GM21528 (cell line): ENCODE measurements around the gene TBC1D8.

Source experiments
- ATAC-seq: cut with Tn5 transposase; IDR thresholded peaks from one replicate; pipeline ENCODE4 v1.9.1; 2021; ENCODE audit warnings: mild to moderate bottlenecking, moderate library complexity; ENCODE audit not compliant: unreplicated experiment, low FRiP score

The TBC1D8 gene

GRCh38 chr2:101006065-101006715, 145.0 kb downstream of the TBC1D8 start:
- no peak for ATAC-seq

GRCh38 chr2:101004620-101005325, 146.4 kb downstream of the TBC1D8 start:
- no peak for ATAC-seq

- no peak for ATAC-seq
Observed at GRCh38 chr2:101003278-101003775, 147.9 kb downstream of the TBC1D8 start.

- no peak for ATAC-seq
Observed at GRCh38 chr2:101002562-101003277, 148.5 kb downstream of the TBC1D8 start.

- ATAC-seq = peak; percentile 95
Observed at GRCh38 chr2:101001691-101002561, 149.3 kb downstream of the TBC1D8 start, which contains the start of gene RPL31. Gene RPL31, plus strand, starts transcription at chr2:101002289. Its CDS starts 413 bp downstream, at chr2:101002702.

- no peak for ATAC-seq
Observed at GRCh38 chr2:100999995-101000394, 151.2 kb downstream of the TBC1D8 start.

- no peak for ATAC-seq
Observed at GRCh38 chr2:100998235-100998573, 153.0 kb downstream of the TBC1D8 start.

- no peak for ATAC-seq
Observed at GRCh38 chr2:100997509-100998234, 153.5 kb downstream of the TBC1D8 start.

GRCh38 chr2:100995309-100996075, 155.7 kb downstream of the TBC1D8 start:
- no peak for ATAC-seq

- ATAC-seq = no peak
Observed at GRCh38 chr2:100993294-100993693, 157.9 kb downstream of the TBC1D8 start.

GRCh38 chr2:100992262-100992661, 158.9 kb downstream of the TBC1D8 start:
- ATAC-seq = no peak

- no peak for ATAC-seq
Observed at GRCh38 chr2:100991404-100991773, 159.8 kb downstream of the TBC1D8 start.

GRCh38 chr2:100990650-100991403, 160.4 kb downstream of the TBC1D8 start:
- ATAC-seq = no peak

GRCh38 chr2:100990166-100990565, 161.0 kb downstream of the TBC1D8 start:
- no peak for ATAC-seq

GRCh38 chr2:100989666-100990065, 161.5 kb downstream of the TBC1D8 start:
- ATAC-seq = no peak

- no peak for ATAC-seq
Observed at GRCh38 chr2:100988630-100989417, 162.4 kb downstream of the TBC1D8 start.

GRCh38 chr2:100987974-100988373, 163.2 kb downstream of the TBC1D8 start:
- ATAC-seq = no peak

GRCh38 chr2:100987536-100987935, 163.6 kb downstream of the TBC1D8 start:
- ATAC-seq = no peak
